Mucosa of descending colon (tissue), 3 donors: Measurements from ENCODE around the gene MRC2. TPM values are rescaled to one million over a fixed set of nuclear protein-coding genes. Genes with fewer than 3 reads are reported as not detected.

ENCODE experiments used
- ATAC-seq: fragments of 200-7000 bp; cut with Tn5 transposase; one replicate; pipeline ENCODE4 v1.9.1; 2020; ENCODE audit warnings: mild to moderate bottlenecking, moderate library complexity
- DNase-seq, 3 donors: peaks; one replicate each; pipeline ENCODE4 v3.0.0-alpha.2; 2020
- H3K36me3 ChIP-seq: fragments of 200-600 bp; one replicate; pipeline ENCODE4 v1.8.0; 2021; ENCODE audit warnings: low read depth, mild to moderate bottlenecking
- H3K4me1 ChIP-seq: fragments of 200-600 bp; one replicate; pipeline ENCODE4 v1.8.0; 2021; ENCODE audit warnings: low read depth, mild to moderate bottlenecking
- H3K4me3 ChIP-seq: fragments of 200-600 bp; one replicate; pipeline ENCODE4 v1.8.0; 2021; ENCODE audit warnings: mild to moderate bottlenecking
- H3K9me3 ChIP-seq: fragments of 200-600 bp; one replicate; pipeline ENCODE4 v1.8.0; 2021; ENCODE audit warnings: mild to moderate bottlenecking
- intact Hi-C, 2 donors: fragments of 100-400 bp; cut with DNase I in 1 of 2; cut with micrococcal nuclease in 1 of 2; formaldehyde crosslinking; loops; one replicate each; pipeline versions ENCODE4 v1.11.0 to v1.11.1; 2022; cut with DNase I, micrococcal nuclease
- total RNA-seq, 3 donors: library from RNA; stranded (reverse); fragmentation: NEBNext Ultra II Directional in 2 of 3; extraction: Animal tissue kit (Norgen Biotek cat#: 25700) in 2 of 3; gene quantifications; one replicate each; pipeline versions ENCODE4 v1.2.1 to v1.2.4, GENCODE V29; 2021 to 2023
- TF ChIP-seq, protein P1 (sequence below): fragments of 200-600 bp; IDR thresholded peaks from one replicate; pipeline ENCODE4 v1.8.0; 2022; ENCODE audit warnings: antibody characterized with exemption, mild to moderate bottlenecking
- donor health status: DM: no; HTN: no; CAD: no; lungs with moderate emphysema.
- donor health status: DM: no; HTN: no; CAD: no.
- donor health status: DM: no; HTN: yes; CAD: no.

The MRC2 gene
- total RNA-seq, 3 donors from 2014 or later, result 5.1 to 20.3 (median 10.8) TPM

DNA sequence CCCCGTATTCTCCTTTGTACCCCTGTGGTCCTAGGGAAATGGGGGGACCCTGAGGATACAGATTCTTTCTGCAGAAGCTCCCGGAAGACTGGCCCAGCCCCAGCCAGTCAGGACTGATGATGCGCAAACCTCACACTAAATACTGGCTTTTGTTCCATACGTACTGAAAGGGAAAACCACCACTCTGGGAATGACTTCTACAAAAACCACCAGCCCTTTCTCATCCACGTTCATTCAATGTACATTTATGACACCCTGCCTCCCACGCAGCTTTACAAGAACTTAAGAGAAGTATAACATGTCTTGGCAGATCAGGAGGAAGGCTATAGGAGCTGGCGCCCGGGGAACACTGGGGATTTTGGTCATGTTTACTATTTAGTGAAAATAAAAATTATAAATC lies 110.0 kb downstream of the MRC2 start:
- H3K9me3 ChIP-seq, result no peaks in the 10 kb centered on the region
- H3K4me3 ChIP-seq, result no peak overlapping the region
- H3K36me3 ChIP-seq, result no peaks in the 10 kb centered on the region
- H3K4me1 ChIP-seq, result no peaks in the 10 kb centered on the region
- DNase-seq (no peak), ATAC-seq (no peak)
- intact Hi-C loops, result no loop called here
- TF ChIP-seq, protein P1, sequence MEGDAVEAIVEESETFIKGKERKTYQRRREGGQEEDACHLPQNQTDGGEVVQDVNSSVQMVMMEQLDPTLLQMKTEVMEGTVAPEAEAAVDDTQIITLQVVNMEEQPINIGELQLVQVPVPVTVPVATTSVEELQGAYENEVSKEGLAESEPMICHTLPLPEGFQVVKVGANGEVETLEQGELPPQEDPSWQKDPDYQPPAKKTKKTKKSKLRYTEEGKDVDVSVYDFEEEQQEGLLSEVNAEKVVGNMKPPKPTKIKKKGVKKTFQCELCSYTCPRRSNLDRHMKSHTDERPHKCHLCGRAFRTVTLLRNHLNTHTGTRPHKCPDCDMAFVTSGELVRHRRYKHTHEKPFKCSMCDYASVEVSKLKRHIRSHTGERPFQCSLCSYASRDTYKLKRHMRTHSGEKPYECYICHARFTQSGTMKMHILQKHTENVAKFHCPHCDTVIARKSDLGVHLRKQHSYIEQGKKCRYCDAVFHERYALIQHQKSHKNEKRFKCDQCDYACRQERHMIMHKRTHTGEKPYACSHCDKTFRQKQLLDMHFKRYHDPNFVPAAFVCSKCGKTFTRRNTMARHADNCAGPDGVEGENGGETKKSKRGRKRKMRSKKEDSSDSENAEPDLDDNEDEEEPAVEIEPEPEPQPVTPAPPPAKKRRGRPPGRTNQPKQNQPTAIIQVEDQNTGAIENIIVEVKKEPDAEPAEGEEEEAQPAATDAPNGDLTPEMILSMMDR, result no peak

DNA sequence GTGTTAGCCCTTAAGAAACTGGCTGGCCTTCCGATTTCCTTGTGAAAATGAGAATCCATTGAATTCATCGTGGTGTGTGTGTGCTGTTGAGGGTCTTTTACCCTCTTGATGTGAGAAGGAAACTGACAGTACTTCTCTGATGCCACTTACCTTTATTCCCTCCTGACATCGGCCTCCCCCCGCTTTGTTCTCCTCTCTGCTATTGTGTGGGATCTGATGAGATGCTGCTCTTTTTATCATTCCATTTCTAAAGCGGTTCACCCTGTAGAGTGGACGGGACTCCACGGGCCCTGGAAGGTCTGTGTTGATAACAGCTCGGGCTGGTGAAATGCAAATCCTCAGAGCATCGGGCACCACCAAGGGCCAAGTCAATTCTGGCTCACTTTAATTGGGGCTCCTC lies 110.8 kb downstream of the MRC2 start:
- ATAC-seq, result no peak
- TF ChIP-seq, protein P1, result no peak
- Histone ChIP-seq H3K4me1 (no peaks in the 10 kb centered on the region), H3K4me3 (no peak overlapping the region), H3K9me3 (no peaks in the 10 kb centered on the region), H3K36me3 (no peaks in the 10 kb centered on the region)
- intact Hi-C loops, result no loop called here
- DNase-seq, result no peak

DNA sequence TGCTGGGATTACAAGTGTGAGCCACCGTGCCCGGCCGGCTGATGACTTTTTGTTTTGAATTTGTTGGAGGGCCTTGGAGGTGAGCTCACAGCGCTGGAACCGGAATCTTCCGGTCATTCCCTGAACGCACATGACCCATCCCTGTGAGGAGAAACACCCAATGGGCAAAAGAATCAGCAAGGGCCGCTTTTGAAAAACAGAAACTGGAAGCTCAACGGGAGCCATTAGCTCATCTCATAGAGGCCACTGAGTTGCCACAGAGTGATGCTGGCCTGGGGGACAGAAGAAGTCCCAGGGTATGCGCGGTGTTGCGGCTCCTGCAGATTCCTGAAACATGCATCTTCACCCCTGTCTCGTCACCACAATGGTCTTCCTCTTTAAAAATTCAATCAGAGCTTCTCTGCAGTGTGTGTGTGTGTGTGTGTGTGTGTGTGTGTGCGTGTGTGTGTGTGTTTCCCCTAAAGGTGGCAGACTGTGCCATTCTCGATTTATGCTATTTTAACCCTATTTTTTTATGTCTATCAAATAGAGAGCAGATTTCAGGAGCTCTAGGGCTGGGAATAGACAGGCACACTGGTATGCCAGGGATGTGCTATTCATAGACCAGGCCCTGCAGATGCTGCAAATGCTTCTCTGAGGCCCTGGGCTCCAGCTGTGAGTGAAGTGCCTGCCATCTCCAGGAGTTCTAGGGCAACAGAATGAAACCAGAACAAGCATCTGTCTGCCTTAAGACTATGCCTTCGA lies 112.3 kb downstream of the MRC2 start:
- ATAC-seq, result no peak
- H3K4me1 ChIP-seq, result no peaks in the 10 kb centered on the region
- no peak overlapping the region for H3K4me3 ChIP-seq
- no peaks in the 10 kb centered on the region for H3K36me3 ChIP-seq
- no peaks in the 10 kb centered on the region for H3K9me3 ChIP-seq
- TF ChIP-seq, protein P1, result no peak
- DNase-seq, result no peak
- intact Hi-C loops, result no loop called here

DNA sequence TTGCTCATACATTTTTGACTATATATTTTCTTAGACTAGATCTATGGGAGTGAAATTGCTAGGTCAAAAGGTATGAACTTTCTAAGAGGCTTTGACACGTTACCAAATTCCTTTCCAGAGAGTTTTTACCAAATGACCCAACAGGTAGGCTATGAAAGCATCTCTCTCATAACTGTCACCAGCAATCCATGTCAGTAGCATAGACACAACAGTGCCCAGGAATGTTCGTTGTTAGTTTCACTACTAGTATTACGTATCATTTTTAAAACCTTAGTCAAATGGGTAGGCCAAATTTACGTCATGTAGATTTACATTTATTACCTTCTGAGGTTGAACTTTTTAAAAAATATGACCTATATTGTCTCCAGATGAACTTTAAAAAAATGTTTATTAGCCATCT lies 113.8 kb downstream of the MRC2 start:
- intact Hi-C loops, result no loop called here
- DNase-seq (no peak), ATAC-seq (no peak)
- Histone ChIP-seq H3K4me3 (no peak overlapping the region), H3K4me1 (no peaks in the 10 kb centered on the region), H3K9me3 (no peaks in the 10 kb centered on the region), H3K36me3 (no peaks in the 10 kb centered on the region)
- TF ChIP-seq, protein P1, result no peak

Other genes starting within 250 kb of the MRC2 start
- gene EFCAB3, start 247.1 kb upstream of the MRC2 start, total RNA-seq, result not detected
- gene METTL2A, start 203.8 kb upstream of the MRC2 start, total RNA-seq, result 10 to 100 TPM; 16.9 to 23.9 (median 21.5) TPM
- gene TLK2, start 148.8 kb upstream of the MRC2 start, total RNA-seq, result 10 to 100 TPM; 39.6 to 55.0 (median 47.0) TPM
- under 1 TPM in 1 of 3 donors, not detected in 2; 0.35 TPM for gene MARCHF10, start 180.6 kb downstream of the MRC2 start, total RNA-seq